ENCODE data around the gene JAML. TPM values are rescaled to one million over a fixed set of nuclear protein-coding genes. Genes with fewer than 3 reads are reported as not detected.

Gene JAML
- total and polyA plus RNA-seq, 2 of the 13 experiments (the other 11 are each of a cell fraction or from before 2014, with no cell fraction given): 2.0 to 3.3 TPM

DNA sequence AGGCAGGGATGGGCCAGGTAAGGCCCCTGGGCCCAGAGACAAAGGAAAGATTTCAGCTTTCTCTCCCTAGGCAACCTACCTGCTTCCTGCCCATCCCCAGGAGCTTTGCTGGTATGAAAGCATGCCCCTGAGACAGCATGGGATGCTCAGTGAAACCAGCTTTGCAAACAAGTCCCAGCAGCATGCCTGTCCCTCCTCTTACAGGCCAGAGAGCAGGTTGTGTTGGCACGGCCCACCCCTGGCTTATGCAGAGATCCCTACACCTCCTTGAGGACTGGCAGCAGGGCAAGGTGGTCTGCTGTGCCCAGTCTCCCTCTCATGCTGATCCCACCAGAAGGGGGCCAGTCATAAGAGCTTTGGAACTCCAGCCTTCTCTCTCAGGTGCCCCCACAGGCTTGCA lies 75.3 kb downstream of the JAML start:
- H3K27me3 ChIP-seq (ENCODE audit: control insufficient read depth in 1 of 2, insufficient read depth in 2 of 2, low read length in 2 of 2): peaks cover 13 to 68% of the 10 kb centered on the region in 2 experiments; a peak in 4 of 5 replicates
- no peak for DNase-seq (ENCODE audit: low spot score)
- H3K4me1 ChIP-seq (ENCODE audit: insufficient read depth, low read length): peaks cover 18% of the 10 kb centered on the region; the same call in 1 of the 2 replicates
- H3K4me2 ChIP-seq (ENCODE audit: low read depth, low read length): no peak overlapping the region
- no TSS peak for BruUV-seq (replicated peaks)
- H3K79me2 ChIP-seq (ENCODE audit: insufficient read depth, low read length): no peaks in the 10 kb centered on the region
- H3K9me3 ChIP-seq (ENCODE audit: low read length): no peaks in the 10 kb centered on the region
- intact Hi-C loops (cut with micrococcal nuclease; ENCODE audit: unreplicated experiment) (loop anchor here (5.0 kb wide), 1 partner anchor 48 kb away; no protein-coding TSS in a partner anchor), in situ Hi-C loops (cut with HindIII; ENCODE audit: extremely low pct_ligation_motif_present, low pct_unique_long_range_greater_than_20kb) (loop anchor here (5.0 to 25.0 kb wide), 3 partner anchors 143 to 338 kb away; no protein-coding TSS in a partner anchor)
- no peak for FAIRE-seq
- no peaks in the 10 kb centered on the region for H3K36me3 ChIP-seq (replicated peaks in 1 of 2; ENCODE audit: control insufficient read depth in 1 of 2, insufficient read depth in 2 of 2, low read length in 2 of 2)
- H3K27ac ChIP-seq (ENCODE audit: extremely low read length, insufficient read depth, low read length): no peak overlapping the region
- no peak for ATAC-seq
- H4K20me1 ChIP-seq (ENCODE audit: insufficient read depth, low read length): no peaks in the 10 kb centered on the region
- ChIA-PET POLR2A (no interaction called here), CTCF (ENCODE audit: low intra/inter-chr PET ratio, low total read pairs) (no interaction called here)
- no peak overlapping the region for H2AFZ ChIP-seq (ENCODE audit: low read length)
- no CpG with 5 or more reads among the region's 1 CpG for WGBS (ENCODE audit: low lambda C conversion rate)
- no peak overlapping the region for H3K4me3 ChIP-seq (replicated peaks in 1 of 3; ENCODE audit: insufficient read depth in 1 of 3, low read depth in 2 of 3, low read length in 3 of 3)
- H3K9ac ChIP-seq (ENCODE audit: insufficient read depth, low read depth, low read length): no peak overlapping the region
- TF ChIP-seq KLF6 (CRISPR knock-in tag; IDR thresholded peaks at IDR 0.05) (no peak), NFYC (CRISPR knock-in tag; IDR thresholded peaks at IDR 0.05) (no peak), MED13 (CRISPR knock-in tag; IDR thresholded peaks at IDR 0.05) (no peak), ZNF142 (CRISPR knock-in tag; IDR thresholded peaks at IDR 0.05) (no peak), ZBTB7B (CRISPR knock-in tag; IDR thresholded peaks at IDR 0.05) (no peak), ZNF564 (CRISPR knock-in tag; IDR thresholded peaks at IDR 0.05) (no peak), RELA (CRISPR knock-in tag; IDR thresholded peaks at IDR 0.05) (no peak), PHF20 (CRISPR knock-in tag; IDR thresholded peaks at IDR 0.05) (no peak), RBFOX2 (IDR thresholded peaks at IDR 0.05; ENCODE audit: low read depth, low read length) (no peak), ELF4 (CRISPR knock-in tag; IDR thresholded peaks at IDR 0.05; ENCODE audit: borderline replicate concordance) (no peak), STAT6 (CRISPR knock-in tag; IDR thresholded peaks at IDR 0.05; ENCODE audit: borderline replicate concordance) (no peak), RBM39 (IDR thresholded peaks at IDR 0.05; ENCODE audit: low read depth, low read length, poor library complexity, severe bottlenecking) (no peak)
- TF ChIP-seq, protein P1, sequence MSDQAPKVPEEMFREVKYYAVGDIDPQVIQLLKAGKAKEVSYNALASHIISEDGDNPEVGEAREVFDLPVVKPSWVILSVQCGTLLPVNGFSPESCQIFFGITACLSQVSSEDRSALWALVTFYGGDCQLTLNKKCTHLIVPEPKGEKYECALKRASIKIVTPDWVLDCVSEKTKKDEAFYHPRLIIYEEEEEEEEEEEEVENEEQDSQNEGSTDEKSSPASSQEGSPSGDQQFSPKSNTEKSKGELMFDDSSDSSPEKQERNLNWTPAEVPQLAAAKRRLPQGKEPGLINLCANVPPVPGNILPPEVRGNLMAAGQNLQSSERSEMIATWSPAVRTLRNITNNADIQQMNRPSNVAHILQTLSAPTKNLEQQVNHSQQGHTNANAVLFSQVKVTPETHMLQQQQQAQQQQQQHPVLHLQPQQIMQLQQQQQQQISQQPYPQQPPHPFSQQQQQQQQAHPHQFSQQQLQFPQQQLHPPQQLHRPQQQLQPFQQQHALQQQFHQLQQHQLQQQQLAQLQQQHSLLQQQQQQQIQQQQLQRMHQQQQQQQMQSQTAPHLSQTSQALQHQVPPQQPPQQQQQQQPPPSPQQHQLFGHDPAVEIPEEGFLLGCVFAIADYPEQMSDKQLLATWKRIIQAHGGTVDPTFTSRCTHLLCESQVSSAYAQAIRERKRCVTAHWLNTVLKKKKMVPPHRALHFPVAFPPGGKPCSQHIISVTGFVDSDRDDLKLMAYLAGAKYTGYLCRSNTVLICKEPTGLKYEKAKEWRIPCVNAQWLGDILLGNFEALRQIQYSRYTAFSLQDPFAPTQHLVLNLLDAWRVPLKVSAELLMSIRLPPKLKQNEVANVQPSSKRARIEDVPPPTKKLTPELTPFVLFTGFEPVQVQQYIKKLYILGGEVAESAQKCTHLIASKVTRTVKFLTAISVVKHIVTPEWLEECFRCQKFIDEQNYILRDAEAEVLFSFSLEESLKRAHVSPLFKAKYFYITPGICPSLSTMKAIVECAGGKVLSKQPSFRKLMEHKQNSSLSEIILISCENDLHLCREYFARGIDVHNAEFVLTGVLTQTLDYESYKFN (CRISPR knock-in tag; conservative IDR thresholded peaks at IDR 0.05): no peak
